ENCODE data around the gene ADAM10.

- TF ChIP-seq MAX (IDR thresholded peaks at IDR 0.05): no peak
- TF ChIP-seq CTCF (IDR thresholded peaks at IDR 0.05; ENCODE audit: control extremely low read depth in 1 of 3, insufficient read depth in 1 of 3, low read depth in 1 of 3, low read length in 3 of 3): no peak
- TF ChIP-seq EZH2 (IDR thresholded peaks at IDR 0.05; ENCODE audit: low read depth, low read length, severe bottlenecking): no peak
- TF ChIP-seq JUN (IDR thresholded peaks at IDR 0.05; ENCODE audit: low read depth, low read length): no peak
- no peak for TF ChIP-seq FOSL1 (IDR thresholded peaks at IDR 0.05; ENCODE audit: insufficient read depth, low read depth, low read length)
- no peak for TF ChIP-seq CREB1 (IDR thresholded peaks at IDR 0.05)
- no peak for TF ChIP-seq ZNF274 (IDR thresholded peaks at IDR 0.05; ENCODE audit: borderline replicate concordance, extremely low read depth, low read length)
- TF ChIP-seq RAD21 (IDR thresholded peaks at IDR 0.05 in 1 of 2, conservative IDR thresholded peaks at IDR 0.05 in 1 of 2; ENCODE audit: low read depth in 2 of 2, low read length in 2 of 2): no peak
- TF ChIP-seq POLR2A (IDR thresholded peaks at IDR 0.05; ENCODE audit: control extremely low read depth in 1 of 2, low read depth in 2 of 2, low read length in 2 of 2): no peak
- TF ChIP-seq TCF12 (IDR thresholded peaks at IDR 0.05; ENCODE audit: low read depth, low read length): no peak
- TF ChIP-seq CEBPB (IDR thresholded peaks at IDR 0.05; ENCODE audit: low read depth, low read length): no peak
- no peak for TF ChIP-seq POLR2AphosphoS5 (IDR thresholded peaks at IDR 0.05; ENCODE audit: low read depth, low read length)
- no peak for TF ChIP-seq RFX5 (IDR thresholded peaks at IDR 0.05; ENCODE audit: borderline replicate concordance, low read depth, low read length)
- no peak for TF ChIP-seq SP2 (IDR thresholded peaks at IDR 0.05; ENCODE audit: low read length)
These were observed 200.3 kb downstream of the ADAM10 start for GRCh38 chr15:58549013-58549784.

All from H1 (cell line).